Stimulated activated CD4-positive, alpha-beta T cell treated with anti-CD3 and anti-CD28 coated beads, TNF-alpha, amount 100 ng/mL, for 24 hours (primary cell): ENCODE measurements around the gene CD1C.
"Not testable (repeated sequence)": the region's sequence is repeated elsewhere in the genome, so short reads cannot be mapped to it uniquely, and the experiment has no call there.

Source experiments
- DNase-seq, 3 experiments: peaks; one replicate each; pipeline ENCODE4 v3.0.0-alpha.2; 2020; ENCODE audit warnings: low read depth in 3 of 3

The CD1C gene

GRCh38 chr1:158289811-158290210 lies at the start of gene CD1C:
Gene CD1C (plus strand): TSS chr1:158289923. CDS start chr1:158290065, 142 bp downstream.
- no peak for DNase-seq

- DNase-seq: no peak
Measured at GRCh38 chr1:158246650-158247049, 43.1 kb upstream of the CD1C start.

GRCh38 chr1:158248118-158248517 lies 41.6 kb upstream of the CD1C start:
- peak in 1 of 3 experiments; percentile 7 for DNase-seq

GRCh38 chr1:158248771-158249170 lies 41.0 kb upstream of the CD1C start:
- DNase-seq: no peak

GRCh38 chr1:158249646-158250045 lies 40.1 kb upstream of the CD1C start:
- no peak for DNase-seq

- no peak for DNase-seq
Measured at GRCh38 chr1:158251163-158251562, 38.6 kb upstream of the CD1C start.

- DNase-seq: no peak
Measured at GRCh38 chr1:158255656-158256055, 34.1 kb upstream of the CD1C start.

- not testable (repeated sequence) for DNase-seq
Measured at GRCh38 chr1:158256747-158257146, 33.0 kb upstream of the CD1C start.

GRCh38 chr1:158257888-158258287 lies 31.8 kb upstream of the CD1C start:
- no peak for DNase-seq

- DNase-seq: no peak
Measured at GRCh38 chr1:158259117-158259516, 30.6 kb upstream of the CD1C start.

GRCh38 chr1:158272681-158273080 lies 17.0 kb upstream of the CD1C start:
- DNase-seq: no peak

- no peak for DNase-seq
Measured at GRCh38 chr1:158274797-158275196, 14.9 kb upstream of the CD1C start.

GRCh38 chr1:158282421-158282820 lies 7.3 kb upstream of the CD1C start:
- not testable (repeated sequence) for DNase-seq

- DNase-seq: no peak
Measured at GRCh38 chr1:158283965-158284364, 5.8 kb upstream of the CD1C start.

- peak in 1 of 3 experiments; percentile 11 for DNase-seq
Measured at GRCh38 chr1:158285756-158286241, 3.9 kb upstream of the CD1C start.

- no peak for DNase-seq
Measured at GRCh38 chr1:158286487-158286886, 3.2 kb upstream of the CD1C start.

GRCh38 chr1:158286941-158287346 lies 2.8 kb upstream of the CD1C start:
- DNase-seq: no peak

GRCh38 chr1:158290321-158290844 lies 660 bp downstream of the CD1C start:
- no peak for DNase-seq

- no peak for DNase-seq
Measured at GRCh38 chr1:158295791-158296190, 6.1 kb downstream of the CD1C start.

- DNase-seq: no peak
Measured at GRCh38 chr1:158310623-158311022, 20.9 kb downstream of the CD1C start.

- DNase-seq: no peak
Measured at GRCh38 chr1:158311066-158311465, 21.3 kb downstream of the CD1C start.

- DNase-seq: no peak
Measured at GRCh38 chr1:158323866-158324265, 34.1 kb downstream of the CD1C start.

GRCh38 chr1:158324395-158324794 lies 34.7 kb downstream of the CD1C start:
- no peak for DNase-seq

GRCh38 chr1:158327481-158327880 lies 37.8 kb downstream of the CD1C start:
- no peak for DNase-seq
